Neuronal stem cell (in vitro differentiated cells): Measurements from ENCODE around the gene SEPTIN5.

Source experiments
- DNase-seq: peaks from one replicate; pipeline ENCODE4 v3.0.0-alpha.2; 2013; ENCODE audit warnings: low spot score
- H2AFZ ChIP-seq: one replicate; pipeline ENCODE4 v1.6.1; 2013; ENCODE audit warnings: mild to moderate bottlenecking, low read length, inconsistent platforms
- H2AK5ac ChIP-seq: 2 replicates; pipeline ENCODE4 v1.6.1; 2013; ENCODE audit warnings: low read depth, mild to moderate bottlenecking, inconsistent platforms, low read length, moderate library complexity, mixed read lengths
- H2BK120ac ChIP-seq: 2 replicates; pipeline ENCODE4 v1.6.1; 2013; ENCODE audit warnings: low read depth, mild to moderate bottlenecking, inconsistent platforms, low read length, moderate library complexity, mixed read lengths
- H2BK12ac ChIP-seq: one replicate; pipeline ENCODE4 v1.6.1; 2013; ENCODE audit warnings: low read length, inconsistent platforms
- H2BK15ac ChIP-seq: 2 replicates; pipeline ENCODE4 v1.6.1; 2013; ENCODE audit warnings: mild to moderate bottlenecking, low read length, inconsistent platforms, mixed read lengths
- H2BK5ac ChIP-seq: one replicate; pipeline ENCODE4 v1.6.1; 2013; ENCODE audit warnings: inconsistent platforms, mild to moderate bottlenecking, low read length, moderate library complexity
- H3K14ac ChIP-seq: one replicate; pipeline ENCODE4 v1.6.1; 2013; ENCODE audit warnings: low read length, inconsistent platforms
- H3K18ac ChIP-seq: 2 replicates; pipeline ENCODE4 v1.6.1; 2013; ENCODE audit warnings: low read length, inconsistent platforms
- H3K23ac ChIP-seq: 2 replicates; pipeline ENCODE4 v1.6.1; 2013; ENCODE audit warnings: low read depth, mild to moderate bottlenecking, mixed read lengths, low read length, inconsistent platforms; ENCODE audit not compliant: poor library complexity
- H3K27ac ChIP-seq: replicated peaks from 3 replicates; pipeline ENCODE4 v1.5.1; 2013; ENCODE audit warnings: low read length, inconsistent platforms
- H3K27me3 ChIP-seq, 3 experiments: 2 replicates each; pipeline ENCODE4 v1.6.1; 2013; ENCODE audit warnings: low read length in 3 of 3, mild to moderate bottlenecking in 2 of 3, inconsistent platforms in 1 of 3, low read depth in 1 of 3, mixed read lengths in 1 of 3, moderate library complexity in 1 of 3; ENCODE audit not compliant: control insufficient read depth in 3 of 3, insufficient read depth in 3 of 3
- H3K36me3 ChIP-seq, 2 donors: replicated peaks in 1 of 2; 2 replicates each; pipeline ENCODE4 v1.6.1; 2013; ENCODE audit warnings: low read length in 2 of 2; ENCODE audit not compliant: control insufficient read depth in 2 of 2, insufficient read depth in 2 of 2
- H3K4ac ChIP-seq: 2 replicates; pipeline ENCODE4 v1.6.1; 2013; ENCODE audit warnings: inconsistent platforms, mild to moderate bottlenecking, low read length, moderate library complexity
- H3K4me1 ChIP-seq, 2 donors: 1 replicate in 1 of 2; 2 replicates in 1 of 2; pipeline ENCODE4 v1.6.1; 2013; ENCODE audit warnings: low read length in 2 of 2, low read depth in 1 of 2; ENCODE audit not compliant: control insufficient read depth in 2 of 2, insufficient read depth in 1 of 2
- H3K4me2 ChIP-seq: one replicate; pipeline ENCODE4 v1.6.1; 2013; ENCODE audit warnings: mild to moderate bottlenecking, low read length, inconsistent platforms; ENCODE audit not compliant: insufficient read depth, poor library complexity, severe bottlenecking
- H3K4me3 ChIP-seq, 2 donors: 2 replicates each; pipeline ENCODE4 v1.5.1; 2013; ENCODE audit warnings: low read length in 2 of 2, mild to moderate bottlenecking in 2 of 2, inconsistent platforms in 1 of 2, moderate library complexity in 1 of 2
- H3K79me1 ChIP-seq: one replicate; pipeline ENCODE4 v1.6.1; 2013; ENCODE audit warnings: low read depth, mild to moderate bottlenecking, inconsistent platforms, low read length, moderate library complexity
- H3K9ac ChIP-seq: one replicate; pipeline ENCODE4 v1.6.1; 2013; ENCODE audit warnings: mild to moderate bottlenecking, low read depth, low read length, inconsistent platforms; ENCODE audit not compliant: poor library complexity
- H3K9me3 ChIP-seq, 2 donors: replicated peaks in 1 of 2; 2 replicates each; pipeline versions ENCODE3 to v1.6.1; 2013; ENCODE audit warnings: low read length in 2 of 2, mild to moderate bottlenecking in 2 of 2, inconsistent platforms in 1 of 2, low read depth in 1 of 2, mixed read lengths in 1 of 2, moderate library complexity in 1 of 2; ENCODE audit not compliant: control insufficient read depth in 2 of 2, insufficient read depth in 1 of 2
- H4K8ac ChIP-seq: one replicate; pipeline ENCODE4 v1.6.1; 2013; ENCODE audit warnings: low read depth, mild to moderate bottlenecking, inconsistent platforms, low read length, moderate library complexity
- H4K91ac ChIP-seq: one replicate; pipeline ENCODE4 v1.6.1; 2013; ENCODE audit warnings: low read length, low read depth, mild to moderate bottlenecking, inconsistent platforms; ENCODE audit not compliant: poor library complexity
- WGBS, 2 donors: extraction: QIAGEN DNeasy Blood & Tissue Kit; methylation state at CpG; one replicate each; pipeline ENCODE4 v1.1.7; 2013; ENCODE audit warnings: missing lambda C conversion rate in 2 of 2, mixed read lengths in 1 of 2; ENCODE audit not compliant: insufficient read length in 2 of 2, insufficient replicate concordance in 1 of 2; ENCODE audit errors: extremely low coverage in 2 of 2; 5-methylcytosine and 5-hydroxymethylcytosine counted together

SEPTIN5 gene

GRCh38 chr22:19671316-19671715, 43.0 kb upstream of the SEPTIN5 start:
- H4K91ac ChIP-seq, result no peak overlapping the region
- H2BK12ac ChIP-seq, result no peak overlapping the region
- no peak overlapping the region for H3K4me2 ChIP-seq
- H3K36me3 ChIP-seq, result no peaks in the 10 kb centered on the region
- no peak overlapping the region for H4K8ac ChIP-seq
- H3K9me3 ChIP-seq, result no peaks in the 10 kb centered on the region
- DNase-seq, result no peak
- H3K14ac ChIP-seq, result no peak overlapping the region
- H3K4me1 ChIP-seq, result no peaks in the 10 kb centered on the region
- H2BK5ac ChIP-seq, result no peak overlapping the region
- H3K4me3 ChIP-seq, result no peak overlapping the region
- H3K27ac ChIP-seq, result no peak overlapping the region
- no peak overlapping the region for H2AK5ac ChIP-seq
- H3K27me3 ChIP-seq, result peaks cover 0 to 19% (median 0%) of the 10 kb centered on the region in 3 experiments
- no peak overlapping the region for H2BK15ac ChIP-seq
- no peak overlapping the region for H3K9ac ChIP-seq
- no peak overlapping the region for H3K18ac ChIP-seq
- H3K79me1 ChIP-seq, result no peaks in the 10 kb centered on the region
- no peak overlapping the region for H3K23ac ChIP-seq
- no peak overlapping the region for H2BK120ac ChIP-seq
- WGBS, 2 donors, result no CpG with 5 or more reads among the region's 3 CpGs
- no peak overlapping the region for H2AFZ ChIP-seq
- no peak overlapping the region for H3K4ac ChIP-seq

- no peaks in the 10 kb centered on the region for H3K36me3 ChIP-seq
- H3K23ac ChIP-seq, result no peak overlapping the region
- no peak overlapping the region for H3K4ac ChIP-seq
- H3K9me3 ChIP-seq, result no peaks in the 10 kb centered on the region
- no peak overlapping the region for H4K91ac ChIP-seq
- H2BK5ac ChIP-seq, result no peak overlapping the region
- H3K27me3 ChIP-seq, result peaks cover 0 to 11% (median 0%) of the 10 kb centered on the region in 3 experiments
- H3K79me1 ChIP-seq, result no peaks in the 10 kb centered on the region
- H3K27ac ChIP-seq, result no peak overlapping the region
- no CpG with 5 or more reads among the region's 9 CpGs for WGBS, 2 donors
- no peak overlapping the region for H3K14ac ChIP-seq
- H2BK15ac ChIP-seq, result no peak overlapping the region
- no peak overlapping the region for H3K9ac ChIP-seq
- no peak overlapping the region for H2AFZ ChIP-seq
- H3K18ac ChIP-seq, result no peak overlapping the region
- DNase-seq, result no peak
- no peak overlapping the region for H3K4me2 ChIP-seq
- H3K4me1 ChIP-seq, result no peaks in the 10 kb centered on the region
- H2BK120ac ChIP-seq, result no peak overlapping the region
- H2AK5ac ChIP-seq, result no peak overlapping the region
- no peak overlapping the region for H3K4me3 ChIP-seq
- H4K8ac ChIP-seq, result no peak overlapping the region
- no peak overlapping the region for H2BK12ac ChIP-seq
These were observed 42.1 kb upstream of the SEPTIN5 start for GRCh38 chr22:19672054-19672776.

- Histone ChIP-seq H3K4ac (no peak overlapping the region), H2BK15ac (no peak overlapping the region), H3K18ac (no peak overlapping the region), H3K14ac (no peak overlapping the region), H3K9me3 (no peaks in the 10 kb centered on the region), H2BK5ac (no peak overlapping the region), H4K91ac (no peak overlapping the region), H3K9ac (no peak overlapping the region), H3K4me1 (no peaks in the 10 kb centered on the region), H2BK12ac (no peak overlapping the region), H2AFZ (no peak overlapping the region), H4K8ac (no peak overlapping the region), H3K4me2 (no peak overlapping the region), H3K27ac (no peak overlapping the region), H3K23ac (no peak overlapping the region), H3K27me3 (peaks cover 0 to under 1% (median 0%) of the 10 kb centered on the region in 3 experiments), H2BK120ac (no peak overlapping the region), H2AK5ac (no peak overlapping the region), H3K36me3 (no peaks in the 10 kb centered on the region), H3K79me1 (no peaks in the 10 kb centered on the region), H3K4me3 (no peak overlapping the region)
- no peak for DNase-seq
- no CpG with 5 or more reads among the region's 4 CpGs for WGBS, 2 donors
These were observed 40.6 kb upstream of the SEPTIN5 start for GRCh38 chr22:19673660-19674059.

- no peak overlapping the region for H3K23ac ChIP-seq
- H3K27me3 ChIP-seq, result no peaks in the 10 kb centered on the region
- no peak overlapping the region for H3K9ac ChIP-seq
- no peak overlapping the region for H3K4me3 ChIP-seq
- H4K8ac ChIP-seq, result no peak overlapping the region
- H3K36me3 ChIP-seq, result no peaks in the 10 kb centered on the region
- no peak overlapping the region for H3K14ac ChIP-seq
- H4K91ac ChIP-seq, result no peak overlapping the region
- WGBS, 2 donors, result no CpG with 5 or more reads among the region's 11 CpGs
- H2BK12ac ChIP-seq, result no peak overlapping the region
- H2BK120ac ChIP-seq, result no peak overlapping the region
- no peak for DNase-seq
- no peak overlapping the region for H3K27ac ChIP-seq
- H3K18ac ChIP-seq, result no peak overlapping the region
- peaks cover 4% of the 10 kb centered on the region in 2 donors for H3K4me1 ChIP-seq
- no peak overlapping the region for H2BK5ac ChIP-seq
- no peak overlapping the region for H3K4ac ChIP-seq
- no peaks in the 10 kb centered on the region for H3K9me3 ChIP-seq
- no peak overlapping the region for H2BK15ac ChIP-seq
- H3K79me1 ChIP-seq, result no peaks in the 10 kb centered on the region
- H3K4me2 ChIP-seq, result no peak overlapping the region
- no peak overlapping the region for H2AFZ ChIP-seq
- no peak overlapping the region for H2AK5ac ChIP-seq
These were observed 40.0 kb upstream of the SEPTIN5 start for GRCh38 chr22:19674129-19674928.
